ENCODE data around the gene GAB2.
"Not testable (repeated sequence)": the region's sequence is repeated elsewhere in the genome, so short reads cannot be mapped to it uniquely, and the experiment has no call there.

Gene GAB2

GRCh38 chr11:78237293-78238046, 180.2 kb downstream of the GAB2 start:
- DNase-seq (ENCODE audit: low read depth), result no peak
- no peak overlapping the region for H3K4me3 ChIP-seq (ENCODE audit: low read depth, low read length)
- TF ChIP-seq, protein P1, sequence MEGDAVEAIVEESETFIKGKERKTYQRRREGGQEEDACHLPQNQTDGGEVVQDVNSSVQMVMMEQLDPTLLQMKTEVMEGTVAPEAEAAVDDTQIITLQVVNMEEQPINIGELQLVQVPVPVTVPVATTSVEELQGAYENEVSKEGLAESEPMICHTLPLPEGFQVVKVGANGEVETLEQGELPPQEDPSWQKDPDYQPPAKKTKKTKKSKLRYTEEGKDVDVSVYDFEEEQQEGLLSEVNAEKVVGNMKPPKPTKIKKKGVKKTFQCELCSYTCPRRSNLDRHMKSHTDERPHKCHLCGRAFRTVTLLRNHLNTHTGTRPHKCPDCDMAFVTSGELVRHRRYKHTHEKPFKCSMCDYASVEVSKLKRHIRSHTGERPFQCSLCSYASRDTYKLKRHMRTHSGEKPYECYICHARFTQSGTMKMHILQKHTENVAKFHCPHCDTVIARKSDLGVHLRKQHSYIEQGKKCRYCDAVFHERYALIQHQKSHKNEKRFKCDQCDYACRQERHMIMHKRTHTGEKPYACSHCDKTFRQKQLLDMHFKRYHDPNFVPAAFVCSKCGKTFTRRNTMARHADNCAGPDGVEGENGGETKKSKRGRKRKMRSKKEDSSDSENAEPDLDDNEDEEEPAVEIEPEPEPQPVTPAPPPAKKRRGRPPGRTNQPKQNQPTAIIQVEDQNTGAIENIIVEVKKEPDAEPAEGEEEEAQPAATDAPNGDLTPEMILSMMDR (conservative IDR thresholded peaks at IDR 0.05; ENCODE audit: low read depth, low read length), result no peak

- TF ChIP-seq, protein P1 (conservative IDR thresholded peaks at IDR 0.05; ENCODE audit: low read depth, low read length), result no peak
- DNase-seq (ENCODE audit: low read depth), result peak; percentile 70
Measured at GRCh38 chr11:78234006-78234405, 183.6 kb downstream of the GAB2 start.

DNA sequence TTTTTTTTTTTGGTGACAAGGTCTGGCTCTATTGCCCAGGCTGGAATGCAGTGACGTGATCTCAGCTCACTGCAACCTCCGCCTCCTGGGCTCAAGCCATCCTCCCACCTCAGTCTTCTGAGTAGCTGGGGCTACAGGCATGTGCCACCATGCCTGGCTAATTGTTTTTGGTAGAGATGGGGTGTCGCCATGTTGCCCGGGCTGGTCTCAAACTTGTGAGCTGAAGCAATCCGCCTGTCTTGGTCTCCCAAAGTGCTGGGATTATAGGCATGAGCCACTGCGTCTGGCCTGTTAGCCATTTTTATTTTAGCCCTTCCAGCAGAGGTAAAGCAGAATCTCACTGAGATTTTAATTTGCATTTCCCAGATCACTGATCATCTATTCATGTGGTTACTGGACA, 184.6 kb downstream of the GAB2 start:
- not testable (repeated sequence) for DNase-seq (ENCODE audit: low read depth); H3K4me3 ChIP-seq (ENCODE audit: low read depth, low read length)

More at GRCh38 chr11:78234006-78234405, 183.6 kb downstream of the GAB2 start:
- no peak overlapping the region for H3K4me3 ChIP-seq (ENCODE audit: low read depth, low read length)

DNA sequence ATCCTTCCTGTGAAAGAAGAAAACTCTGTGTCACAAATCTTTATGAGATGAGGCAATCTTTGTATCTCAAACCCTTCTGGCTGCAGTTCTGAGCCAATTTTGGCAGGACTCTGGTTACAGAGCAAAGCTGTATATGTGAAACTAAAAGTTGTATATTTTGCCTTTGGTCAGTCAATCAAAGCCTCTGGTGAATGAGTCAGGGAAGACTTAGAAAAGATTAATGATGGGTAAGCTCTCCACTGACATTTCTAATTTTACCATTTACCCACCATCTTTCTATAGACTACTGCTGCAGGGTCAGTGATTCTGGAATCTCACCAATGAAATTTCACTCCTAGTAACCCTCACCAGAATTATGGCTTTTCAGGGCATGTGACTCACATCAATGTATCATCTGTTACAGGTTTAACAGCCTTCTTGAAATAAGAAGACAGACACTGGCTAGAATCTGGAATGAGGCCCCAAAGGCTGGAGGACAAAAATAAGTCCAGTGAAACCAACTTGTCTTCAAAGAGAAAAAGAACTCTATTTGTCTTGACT, 185.6 kb downstream of the GAB2 start:
- TF ChIP-seq, protein P1 (conservative IDR thresholded peaks at IDR 0.05; ENCODE audit: low read depth, low read length), result no peak
- H3K4me3 ChIP-seq (ENCODE audit: low read depth, low read length), result no peak overlapping the region
- DNase-seq (ENCODE audit: low read depth), result peak; percentile 60

DNA sequence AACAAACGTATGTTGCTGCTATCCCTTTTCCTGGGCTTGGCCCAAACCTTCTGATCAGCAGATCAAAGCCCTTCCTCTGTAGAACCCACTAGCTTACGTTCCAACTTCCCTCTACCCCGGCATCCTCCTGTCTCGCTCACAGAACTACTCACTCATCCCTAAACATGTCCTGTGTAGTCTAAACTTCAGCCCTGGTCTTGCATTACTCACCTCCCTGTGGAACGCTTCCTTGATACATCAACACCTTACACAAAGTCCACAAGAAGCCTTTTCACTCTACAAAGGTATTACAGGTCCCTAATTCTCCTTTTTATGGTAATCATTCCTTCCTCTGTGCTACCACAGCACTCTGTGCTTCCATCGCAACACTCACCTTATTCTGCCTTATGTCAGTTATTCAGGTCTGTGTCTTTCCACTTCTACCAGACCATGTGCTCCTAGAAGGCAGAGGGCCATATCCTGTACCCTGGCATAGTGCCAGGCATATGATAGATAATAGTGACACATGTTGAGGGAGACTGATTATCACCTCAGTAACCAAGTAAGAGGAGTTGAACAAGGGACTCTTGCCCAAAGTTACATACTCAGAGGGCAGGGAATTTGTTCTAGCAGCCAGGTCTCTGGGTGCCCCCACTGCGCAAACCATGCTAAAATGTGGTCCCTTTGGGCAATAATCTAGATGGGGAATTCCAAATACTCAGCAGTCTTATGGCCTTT, 187.3 kb downstream of the GAB2 start:
- TF ChIP-seq, protein P1 (conservative IDR thresholded peaks at IDR 0.05; ENCODE audit: low read depth, low read length), result no peak
- DNase-seq (ENCODE audit: low read depth), result no peak
- H3K4me3 ChIP-seq (ENCODE audit: low read depth, low read length), result no peak overlapping the region

- TF ChIP-seq, protein P1 (conservative IDR thresholded peaks at IDR 0.05; ENCODE audit: low read depth, low read length), result no peak
- DNase-seq (ENCODE audit: low read depth), result no peak
- no peak overlapping the region for H3K4me3 ChIP-seq (ENCODE audit: low read depth, low read length)
Measured at GRCh38 chr11:78229106-78229505, 188.5 kb downstream of the GAB2 start.

DNA sequence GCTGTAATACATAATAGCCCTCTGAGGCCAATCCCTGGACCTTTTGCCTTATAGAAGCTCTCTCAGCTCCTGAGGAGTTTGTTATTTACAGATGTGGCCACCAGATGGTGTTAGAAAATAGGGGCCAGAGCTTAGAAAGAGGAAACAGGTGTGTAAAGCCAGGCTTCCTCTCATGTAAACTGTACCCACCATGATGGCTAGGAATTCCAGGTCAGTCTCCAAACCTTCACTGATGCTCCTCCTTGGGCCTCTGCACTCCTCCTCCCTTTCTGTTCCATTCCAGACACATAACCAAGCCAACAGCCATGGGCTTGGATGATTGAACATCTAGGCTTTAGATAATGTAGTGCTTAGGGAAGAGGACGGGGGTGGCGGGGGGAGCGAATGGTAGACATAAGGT, 189.2 kb downstream of the GAB2 start:
- DNase-seq (ENCODE audit: low read depth), result peak; percentile 79
- TF ChIP-seq, protein P1 (conservative IDR thresholded peaks at IDR 0.05; ENCODE audit: low read depth, low read length), result peak; percentile 75
- H3K4me3 ChIP-seq (ENCODE audit: low read depth, low read length), result no peak overlapping the region

All from choroid plexus epithelial cell (primary cell).